Measurements from ENCODE around the gene FKBP6.

The FKBP6 gene

GRCh38 chr7:73343671-73344380 is 15.9 kb downstream of the FKBP6 start:
- no peak overlapping the region for H2AFZ ChIP-seq (ENCODE audit: low read depth, low read length, severe bottlenecking)
- no peaks in the 10 kb centered on the region for H3K36me3 ChIP-seq (ENCODE audit: low read length)
- no peaks in the 10 kb centered on the region for H3K27me3 ChIP-seq (ENCODE audit: low read length)
- TF ChIP-seq EZH2phosphoT487 (conservative IDR thresholded peaks at IDR 0.05; ENCODE audit: low read length) = no peak
- TF ChIP-seq CTCF (IDR thresholded peaks at IDR 0.05; ENCODE audit: insufficient read depth, low read length, poor library complexity, severe bottlenecking) = no peak
- H3K4me2 ChIP-seq (ENCODE audit: low read depth, low read length, poor library complexity, severe bottlenecking) = no peak overlapping the region
- no peak overlapping the region for H3K9ac ChIP-seq (ENCODE audit: low read length)
- no peaks in the 10 kb centered on the region for H3K79me2 ChIP-seq (ENCODE audit: insufficient read depth, low read length)
- H3K27ac ChIP-seq (ENCODE audit: low read depth, low read length) = no peak overlapping the region
- no peaks in the 10 kb centered on the region for H3K9me2 ChIP-seq (replicated peaks; ENCODE audit: insufficient read depth, low read length)
- H3K9me3 ChIP-seq (ENCODE audit: insufficient read depth, low read length) = no peaks in the 10 kb centered on the region
- H4K20me1 ChIP-seq (ENCODE audit: low read depth, low read length) = no peaks in the 10 kb centered on the region
- no peaks in the 10 kb centered on the region for H3F3A ChIP-seq (ENCODE audit: insufficient read depth)
- no peak overlapping the region for H3K4me3 ChIP-seq (ENCODE audit: insufficient read depth, low read length, poor library complexity, severe bottlenecking)

GRCh38 chr7:73345538-73345937 is 17.6 kb downstream of the FKBP6 start:
- H3F3A ChIP-seq (ENCODE audit: insufficient read depth) = no peaks in the 10 kb centered on the region
- H3K27ac ChIP-seq (ENCODE audit: low read depth, low read length) = no peak overlapping the region
- no peak overlapping the region for H3K4me2 ChIP-seq (ENCODE audit: low read depth, low read length, poor library complexity, severe bottlenecking)
- H2AFZ ChIP-seq (ENCODE audit: low read depth, low read length, severe bottlenecking) = no peak overlapping the region
- no peaks in the 10 kb centered on the region for H3K79me2 ChIP-seq (ENCODE audit: insufficient read depth, low read length)
- no peak overlapping the region for H3K9ac ChIP-seq (ENCODE audit: low read length)
- H3K4me3 ChIP-seq (ENCODE audit: insufficient read depth, low read length, poor library complexity, severe bottlenecking) = no peak overlapping the region
- no peaks in the 10 kb centered on the region for H3K27me3 ChIP-seq (ENCODE audit: low read length)
- H4K20me1 ChIP-seq (ENCODE audit: low read depth, low read length) = no peaks in the 10 kb centered on the region
- no peak for TF ChIP-seq EZH2phosphoT487 (conservative IDR thresholded peaks at IDR 0.05; ENCODE audit: low read length)
- TF ChIP-seq CTCF (IDR thresholded peaks at IDR 0.05; ENCODE audit: insufficient read depth, low read length, poor library complexity, severe bottlenecking) = no peak
- H3K36me3 ChIP-seq (ENCODE audit: low read length) = no peaks in the 10 kb centered on the region
- H3K9me3 ChIP-seq (ENCODE audit: insufficient read depth, low read length) = no peaks in the 10 kb centered on the region
- no peaks in the 10 kb centered on the region for H3K9me2 ChIP-seq (replicated peaks; ENCODE audit: insufficient read depth, low read length)

- no peak overlapping the region for H2AFZ ChIP-seq (ENCODE audit: low read depth, low read length, severe bottlenecking)
- H3K36me3 ChIP-seq (ENCODE audit: low read length) = no peaks in the 10 kb centered on the region
- no peaks in the 10 kb centered on the region for H3K9me3 ChIP-seq (ENCODE audit: insufficient read depth, low read length)
- no peak overlapping the region for H3K9ac ChIP-seq (ENCODE audit: low read length)
- no peak overlapping the region for H3K27ac ChIP-seq (ENCODE audit: low read depth, low read length)
- H3K4me3 ChIP-seq (ENCODE audit: insufficient read depth, low read length, poor library complexity, severe bottlenecking) = no peak overlapping the region
- no peaks in the 10 kb centered on the region for H3K79me2 ChIP-seq (ENCODE audit: insufficient read depth, low read length)
- no peaks in the 10 kb centered on the region for H3K27me3 ChIP-seq (ENCODE audit: low read length)
- no peaks in the 10 kb centered on the region for H3K9me2 ChIP-seq (replicated peaks; ENCODE audit: insufficient read depth, low read length)
- no peak overlapping the region for H3K4me2 ChIP-seq (ENCODE audit: low read depth, low read length, poor library complexity, severe bottlenecking)
- TF ChIP-seq EZH2phosphoT487 (conservative IDR thresholded peaks at IDR 0.05; ENCODE audit: low read length) (no peak), CTCF (IDR thresholded peaks at IDR 0.05; ENCODE audit: insufficient read depth, low read length, poor library complexity, severe bottlenecking) (no peak)
- H3F3A ChIP-seq (ENCODE audit: insufficient read depth) = no peaks in the 10 kb centered on the region
- no peaks in the 10 kb centered on the region for H4K20me1 ChIP-seq (ENCODE audit: low read depth, low read length)
Measured at GRCh38 chr7:73345951-73346350, 18.0 kb downstream of the FKBP6 start.

All from SU-DHL-6 (cell line).